SK-N-SH treated with all-trans-retinoic acid at 6 μM for 48 hours (cell line): Measurements from ENCODE around the gene FPR1.

ENCODE experiments used
- ATAC-seq: fragments of 200-7000 bp; cut with Tn5 transposase; 3 replicates; pipeline ENCODE4 v1.9.1; 2020; ENCODE audit warnings: mild to moderate bottlenecking, moderate library complexity
- ARNTL ChIP-seq: fragments of 450-650 bp; formaldehyde crosslinking; IDR thresholded peaks from 2 replicates; pipeline ENCODE4 v1.5.0; 2020; ENCODE audit warnings: low read depth, mild to moderate bottlenecking, moderate library complexity, borderline replicate concordance
- BACH2 ChIP-seq: fragments of 250-450 bp; sonication (Bioruptor Pico); IDR thresholded peaks from 2 replicates; pipeline ENCODE4 v1.9.0; 2021; ENCODE audit warnings: mild to moderate bottlenecking, borderline replicate concordance
- CSDC2 ChIP-seq: fragments of 250-450 bp; sonication (Bioruptor Pico); IDR thresholded peaks from 2 replicates; pipeline ENCODE4 v1.5.0; 2020; ENCODE audit warnings: mild to moderate bottlenecking, moderate library complexity
- ESRRG ChIP-seq: fragments of 250-450 bp; sonication (Bioruptor Pico); IDR thresholded peaks from 2 replicates; pipeline ENCODE4 v1.6.1; 2021; ENCODE audit warnings: mild to moderate bottlenecking
- GLIS3 ChIP-seq: fragments of 250-450 bp; sonication (Bioruptor Pico); IDR thresholded peaks from 2 replicates; pipeline ENCODE4 v1.5.0; 2020; ENCODE audit warnings: mild to moderate bottlenecking, moderate library complexity
- ISL1 ChIP-seq: fragments of 250-450 bp; sonication (Bioruptor Pico); IDR thresholded peaks from 2 replicates; pipeline ENCODE4 v2.1.2; 2022; ENCODE audit warnings: mild to moderate bottlenecking, moderate library complexity
- OSR1 ChIP-seq: fragments of 250-450 bp; sonication (Bioruptor Pico); IDR thresholded peaks from 2 replicates; pipeline ENCODE4 v1.8.0; 2022; ENCODE audit warnings: moderate library complexity, mild to moderate bottlenecking, inconsistent platforms
- PPARA ChIP-seq: fragments of 250-450 bp; sonication (Bioruptor Pico); IDR thresholded peaks from 2 replicates; pipeline ENCODE4 v1.5.0; 2020; ENCODE audit warnings: mild to moderate bottlenecking, borderline replicate concordance
- RARB ChIP-seq: fragments of 250-450 bp; sonication (Bioruptor Pico); IDR thresholded peaks from 2 replicates; pipeline ENCODE4 v1.8.0; 2021; ENCODE audit warnings: mild to moderate bottlenecking, moderate library complexity
- TCF4 ChIP-seq: fragments of 250-450 bp; sonication (Bioruptor Pico); IDR thresholded peaks from 2 replicates; pipeline ENCODE4 v1.8.0; 2021; ENCODE audit warnings: mild to moderate bottlenecking, moderate library complexity, borderline replicate concordance
- ZC3H10 ChIP-seq: fragments of 250-450 bp; sonication (Bioruptor Pico); IDR thresholded peaks from 2 replicates; pipeline ENCODE4 v1.5.1; 2021; ENCODE audit warnings: mild to moderate bottlenecking, moderate library complexity
- ZFP3 ChIP-seq: fragments of 250-450 bp; sonication (Bioruptor Pico); IDR thresholded peaks from 2 replicates; pipeline ENCODE4 v1.5.0; 2020; ENCODE audit warnings: mild to moderate bottlenecking, moderate library complexity
- ZFP30 ChIP-seq: fragments of 450-650 bp; formaldehyde crosslinking; IDR thresholded peaks from 2 replicates; pipeline ENCODE4 v1.5.0; 2022; ENCODE audit warnings: mild to moderate bottlenecking, moderate library complexity
- ZNF70 ChIP-seq: fragments of 450-650 bp; formaldehyde crosslinking; IDR thresholded peaks from 2 replicates; pipeline ENCODE4 v1.5.0; 2020; ENCODE audit warnings: mild to moderate bottlenecking, moderate library complexity
- ZNF8 ChIP-seq: fragments of 450-650 bp; formaldehyde crosslinking; IDR thresholded peaks from 2 replicates; pipeline ENCODE4 v1.5.0; 2020; ENCODE audit warnings: mild to moderate bottlenecking, moderate library complexity
- TF ChIP-seq, protein P1 (sequence below): fragments of 250-450 bp; sonication (Bioruptor Pico); IDR thresholded peaks from 2 replicates; pipeline ENCODE4 v1.5.0; 2020; ENCODE audit warnings: mild to moderate bottlenecking, moderate library complexity
- TF ChIP-seq, protein P2 (sequence below): fragments of 250-450 bp; sonication (Bioruptor Pico); IDR thresholded peaks from 2 replicates; pipeline ENCODE4 v1.8.0; 2020; ENCODE audit warnings: mild to moderate bottlenecking, moderate library complexity, borderline replicate concordance
- TF ChIP-seq, protein P3 (sequence below): fragments of 250-450 bp; sonication (Bioruptor Pico); IDR thresholded peaks from 2 replicates; pipeline ENCODE4 v1.5.1; 2020; ENCODE audit warnings: low read depth, mild to moderate bottlenecking, moderate library complexity
- TF ChIP-seq, protein P4 (sequence below): fragments of 250-450 bp; sonication (Bioruptor Pico); IDR thresholded peaks from 2 replicates; pipeline ENCODE4 v1.8.0; 2021; ENCODE audit warnings: low read depth, mild to moderate bottlenecking, moderate library complexity, borderline replicate concordance
- TF ChIP-seq, protein P5 (sequence below): fragments of 250-450 bp; sonication (Bioruptor Pico); IDR thresholded peaks from 2 replicates; pipeline ENCODE4 v1.5.1; 2021; ENCODE audit warnings: mild to moderate bottlenecking, moderate library complexity

FPR1 gene

DNA sequence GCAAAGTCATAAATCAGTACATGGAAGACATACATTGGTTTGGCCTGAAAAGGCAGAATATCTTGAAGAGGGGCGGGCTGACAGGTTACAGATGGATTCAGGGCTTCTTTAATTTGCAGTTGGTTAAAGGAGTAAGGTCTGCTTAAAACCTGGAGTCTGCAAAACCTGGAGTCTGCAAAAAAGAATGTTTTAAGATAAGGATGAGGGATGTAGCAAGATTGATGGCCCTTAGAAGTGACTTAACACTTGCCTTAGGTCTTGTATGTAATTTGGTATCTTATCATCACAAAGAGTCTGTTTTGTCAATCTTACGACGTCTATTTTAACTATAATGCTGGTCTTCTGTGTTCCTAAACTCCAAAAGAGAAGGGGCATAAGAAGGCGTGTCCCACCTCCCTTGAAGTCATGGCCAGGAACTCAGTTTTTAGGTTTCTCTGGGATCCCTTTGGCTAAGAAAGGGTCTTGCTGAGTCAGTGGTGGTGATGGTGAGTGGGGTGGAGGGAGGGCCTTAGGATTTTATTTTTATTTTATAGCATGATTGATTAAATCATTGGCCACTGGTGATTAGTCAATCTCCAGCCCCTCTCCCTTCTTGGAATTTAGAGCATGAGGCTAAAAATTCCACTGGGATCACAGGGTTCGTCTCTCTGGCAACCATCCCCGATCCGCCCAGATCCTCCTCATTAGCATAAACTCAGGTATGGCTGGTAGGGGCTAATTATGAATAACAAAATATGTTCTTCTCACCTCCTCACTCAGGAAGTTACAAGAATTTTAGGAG, 17.7 kb downstream of the FPR1 start:
- ATAC-seq, result no peak
- TF ChIP-seq, protein P1, sequence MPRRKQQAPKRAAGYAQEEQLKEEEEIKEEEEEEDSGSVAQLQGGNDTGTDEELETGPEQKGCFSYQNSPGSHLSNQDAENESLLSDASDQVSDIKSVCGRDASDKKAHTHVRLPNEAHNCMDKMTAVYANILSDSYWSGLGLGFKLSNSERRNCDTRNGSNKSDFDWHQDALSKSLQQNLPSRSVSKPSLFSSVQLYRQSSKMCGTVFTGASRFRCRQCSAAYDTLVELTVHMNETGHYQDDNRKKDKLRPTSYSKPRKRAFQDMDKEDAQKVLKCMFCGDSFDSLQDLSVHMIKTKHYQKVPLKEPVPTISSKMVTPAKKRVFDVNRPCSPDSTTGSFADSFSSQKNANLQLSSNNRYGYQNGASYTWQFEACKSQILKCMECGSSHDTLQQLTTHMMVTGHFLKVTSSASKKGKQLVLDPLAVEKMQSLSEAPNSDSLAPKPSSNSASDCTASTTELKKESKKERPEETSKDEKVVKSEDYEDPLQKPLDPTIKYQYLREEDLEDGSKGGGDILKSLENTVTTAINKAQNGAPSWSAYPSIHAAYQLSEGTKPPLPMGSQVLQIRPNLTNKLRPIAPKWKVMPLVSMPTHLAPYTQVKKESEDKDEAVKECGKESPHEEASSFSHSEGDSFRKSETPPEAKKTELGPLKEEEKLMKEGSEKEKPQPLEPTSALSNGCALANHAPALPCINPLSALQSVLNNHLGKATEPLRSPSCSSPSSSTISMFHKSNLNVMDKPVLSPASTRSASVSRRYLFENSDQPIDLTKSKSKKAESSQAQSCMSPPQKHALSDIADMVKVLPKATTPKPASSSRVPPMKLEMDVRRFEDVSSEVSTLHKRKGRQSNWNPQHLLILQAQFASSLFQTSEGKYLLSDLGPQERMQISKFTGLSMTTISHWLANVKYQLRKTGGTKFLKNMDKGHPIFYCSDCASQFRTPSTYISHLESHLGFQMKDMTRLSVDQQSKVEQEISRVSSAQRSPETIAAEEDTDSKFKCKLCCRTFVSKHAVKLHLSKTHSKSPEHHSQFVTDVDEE (CRISPR knock-in tag), result no peak
- TF ChIP-seq TCF4 (CRISPR knock-in tag), result no peak
- TF ChIP-seq OSR1, result no peak
- no peak for TF ChIP-seq ZFP3 (CRISPR knock-in tag)

- ATAC-seq, result no peak
- no peak for TF ChIP-seq ESRRG (CRISPR knock-in tag)
- TF ChIP-seq, all 23 proteins: peak for 0
Observed at GRCh38 chr19:51729781-51730180, 21.9 kb downstream of the FPR1 start.

- no peak for ATAC-seq
- TF ChIP-seq PPARA (CRISPR knock-in tag) (no peak), ARNTL (CRISPR knock-in tag) (no peak), ZNF70 (CRISPR knock-in tag) (no peak), ZNF8 (CRISPR knock-in tag) (no peak), RARB (CRISPR knock-in tag) (no peak), BACH2 (CRISPR knock-in tag) (no peak), OSR1 (no peak), ZC3H10 (CRISPR knock-in tag) (no peak), GLIS3 (CRISPR knock-in tag) (no peak), TCF4 (CRISPR knock-in tag) (no peak), CSDC2 (CRISPR knock-in tag) (no peak), ZFP30 (CRISPR knock-in tag) (no peak), ISL1 (CRISPR knock-in tag) (no peak)
- TF ChIP-seq, protein P2, sequence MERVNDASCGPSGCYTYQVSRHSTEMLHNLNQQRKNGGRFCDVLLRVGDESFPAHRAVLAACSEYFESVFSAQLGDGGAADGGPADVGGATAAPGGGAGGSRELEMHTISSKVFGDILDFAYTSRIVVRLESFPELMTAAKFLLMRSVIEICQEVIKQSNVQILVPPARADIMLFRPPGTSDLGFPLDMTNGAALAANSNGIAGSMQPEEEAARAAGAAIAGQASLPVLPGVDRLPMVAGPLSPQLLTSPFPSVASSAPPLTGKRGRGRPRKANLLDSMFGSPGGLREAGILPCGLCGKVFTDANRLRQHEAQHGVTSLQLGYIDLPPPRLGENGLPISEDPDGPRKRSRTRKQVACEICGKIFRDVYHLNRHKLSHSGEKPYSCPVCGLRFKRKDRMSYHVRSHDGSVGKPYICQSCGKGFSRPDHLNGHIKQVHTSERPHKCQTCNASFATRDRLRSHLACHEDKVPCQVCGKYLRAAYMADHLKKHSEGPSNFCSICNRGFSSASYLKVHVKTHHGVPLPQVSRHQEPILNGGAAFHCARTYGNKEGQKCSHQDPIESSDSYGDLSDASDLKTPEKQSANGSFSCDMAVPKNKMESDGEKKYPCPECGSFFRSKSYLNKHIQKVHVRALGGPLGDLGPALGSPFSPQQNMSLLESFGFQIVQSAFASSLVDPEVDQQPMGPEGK (CRISPR knock-in tag), result no peak
- TF ChIP-seq, protein P3, sequence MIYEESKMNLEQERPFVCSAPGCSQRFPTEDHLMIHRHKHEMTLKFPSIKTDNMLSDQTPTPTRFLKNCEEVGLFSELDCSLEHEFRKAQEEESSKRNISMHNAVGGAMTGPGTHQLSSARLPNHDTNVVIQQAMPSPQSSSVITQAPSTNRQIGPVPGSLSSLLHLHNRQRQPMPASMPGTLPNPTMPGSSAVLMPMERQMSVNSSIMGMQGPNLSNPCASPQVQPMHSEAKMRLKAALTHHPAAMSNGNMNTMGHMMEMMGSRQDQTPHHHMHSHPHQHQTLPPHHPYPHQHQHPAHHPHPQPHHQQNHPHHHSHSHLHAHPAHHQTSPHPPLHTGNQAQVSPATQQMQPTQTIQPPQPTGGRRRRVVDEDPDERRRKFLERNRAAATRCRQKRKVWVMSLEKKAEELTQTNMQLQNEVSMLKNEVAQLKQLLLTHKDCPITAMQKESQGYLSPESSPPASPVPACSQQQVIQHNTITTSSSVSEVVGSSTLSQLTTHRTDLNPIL, result no peak
- TF ChIP-seq, protein P4, sequence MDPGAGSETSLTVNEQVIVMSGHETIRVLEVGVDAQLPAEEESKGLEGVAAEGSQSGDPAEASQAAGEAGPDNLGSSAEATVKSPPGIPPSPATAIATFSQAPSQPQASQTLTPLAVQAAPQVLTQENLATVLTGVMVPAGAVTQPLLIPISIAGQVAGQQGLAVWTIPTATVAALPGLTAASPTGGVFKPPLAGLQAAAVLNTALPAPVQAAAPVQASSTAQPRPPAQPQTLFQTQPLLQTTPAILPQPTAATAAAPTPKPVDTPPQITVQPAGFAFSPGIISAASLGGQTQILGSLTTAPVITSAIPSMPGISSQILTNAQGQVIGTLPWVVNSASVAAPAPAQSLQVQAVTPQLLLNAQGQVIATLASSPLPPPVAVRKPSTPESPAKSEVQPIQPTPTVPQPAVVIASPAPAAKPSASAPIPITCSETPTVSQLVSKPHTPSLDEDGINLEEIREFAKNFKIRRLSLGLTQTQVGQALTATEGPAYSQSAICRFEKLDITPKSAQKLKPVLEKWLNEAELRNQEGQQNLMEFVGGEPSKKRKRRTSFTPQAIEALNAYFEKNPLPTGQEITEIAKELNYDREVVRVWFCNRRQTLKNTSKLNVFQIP (CRISPR knock-in tag), result no peak
- TF ChIP-seq, protein P5, sequence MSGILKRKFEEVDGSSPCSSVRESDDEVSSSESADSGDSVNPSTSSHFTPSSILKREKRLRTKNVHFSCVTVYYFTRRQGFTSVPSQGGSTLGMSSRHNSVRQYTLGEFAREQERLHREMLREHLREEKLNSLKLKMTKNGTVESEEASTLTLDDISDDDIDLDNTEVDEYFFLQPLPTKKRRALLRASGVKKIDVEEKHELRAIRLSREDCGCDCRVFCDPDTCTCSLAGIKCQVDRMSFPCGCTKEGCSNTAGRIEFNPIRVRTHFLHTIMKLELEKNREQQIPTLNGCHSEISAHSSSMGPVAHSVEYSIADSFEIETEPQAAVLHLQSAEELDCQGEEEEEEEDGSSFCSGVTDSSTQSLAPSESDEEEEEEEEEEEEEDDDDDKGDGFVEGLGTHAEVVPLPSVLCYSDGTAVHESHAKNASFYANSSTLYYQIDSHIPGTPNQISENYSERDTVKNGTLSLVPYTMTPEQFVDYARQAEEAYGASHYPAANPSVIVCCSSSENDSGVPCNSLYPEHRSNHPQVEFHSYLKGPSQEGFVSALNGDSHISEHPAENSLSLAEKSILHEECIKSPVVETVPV (CRISPR knock-in tag), result no peak
- TF ChIP-seq, all 23 proteins: peak for 0
Observed at GRCh38 chr19:51727349-51727880, 24.3 kb downstream of the FPR1 start.
